ENCODE data around the gene ANKMY1.
"Not testable (repeated sequence)": the region's sequence is repeated elsewhere in the genome, so short reads cannot be mapped to it uniquely, and the experiment has no call there.

The ANKMY1 gene

DNA sequence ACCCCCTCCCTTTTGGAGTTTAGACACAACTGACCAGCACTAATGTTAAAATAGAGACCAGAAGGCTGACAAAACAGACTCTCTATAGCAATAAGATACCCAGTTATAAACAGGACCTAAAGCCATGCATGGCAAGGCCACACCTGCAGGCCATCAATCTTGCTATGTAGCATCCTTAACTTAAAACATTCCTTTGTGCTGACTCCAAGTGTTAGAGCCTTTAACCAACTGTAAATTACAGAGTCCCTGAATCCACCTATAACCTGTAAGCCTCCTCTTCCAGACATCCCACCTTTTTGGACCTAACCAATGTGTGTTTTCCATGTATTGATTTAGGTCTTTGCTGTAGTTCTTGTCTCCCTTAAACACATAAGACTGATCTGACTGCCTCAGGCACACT lies 17.9 kb downstream of the ANKMY1 start:
- DNase-seq (ENCODE audit: low read depth) = no peak
- no peak for TF ChIP-seq CTCF (IDR thresholded peaks at IDR 0.05; ENCODE audit: low read depth, low read length, missing control alignments)
- H3K4me3 ChIP-seq (ENCODE audit: low read depth, low read length) = no peak overlapping the region

DNA sequence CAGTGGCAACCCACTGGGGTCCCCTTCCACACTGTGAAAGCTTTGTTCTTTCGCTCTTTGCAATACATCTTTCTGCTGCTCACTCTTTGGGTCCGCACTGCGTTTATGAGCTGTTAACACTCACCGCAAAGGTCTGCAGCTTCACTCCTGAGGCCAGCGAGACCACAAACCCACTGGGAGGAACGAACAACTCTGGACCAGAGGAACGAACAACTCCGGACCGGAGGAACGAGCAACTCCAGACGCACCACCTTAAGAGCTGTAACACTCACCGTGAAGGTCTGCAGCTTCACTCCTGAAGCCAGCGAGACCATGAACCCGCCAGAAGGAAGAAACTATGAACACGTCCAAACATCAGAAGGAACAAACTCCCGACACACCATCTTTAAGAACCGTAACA lies 18.7 kb downstream of the ANKMY1 start:
- not testable (repeated sequence) for DNase-seq (ENCODE audit: low read depth); H3K4me3 ChIP-seq (ENCODE audit: low read depth, low read length)

DNA sequence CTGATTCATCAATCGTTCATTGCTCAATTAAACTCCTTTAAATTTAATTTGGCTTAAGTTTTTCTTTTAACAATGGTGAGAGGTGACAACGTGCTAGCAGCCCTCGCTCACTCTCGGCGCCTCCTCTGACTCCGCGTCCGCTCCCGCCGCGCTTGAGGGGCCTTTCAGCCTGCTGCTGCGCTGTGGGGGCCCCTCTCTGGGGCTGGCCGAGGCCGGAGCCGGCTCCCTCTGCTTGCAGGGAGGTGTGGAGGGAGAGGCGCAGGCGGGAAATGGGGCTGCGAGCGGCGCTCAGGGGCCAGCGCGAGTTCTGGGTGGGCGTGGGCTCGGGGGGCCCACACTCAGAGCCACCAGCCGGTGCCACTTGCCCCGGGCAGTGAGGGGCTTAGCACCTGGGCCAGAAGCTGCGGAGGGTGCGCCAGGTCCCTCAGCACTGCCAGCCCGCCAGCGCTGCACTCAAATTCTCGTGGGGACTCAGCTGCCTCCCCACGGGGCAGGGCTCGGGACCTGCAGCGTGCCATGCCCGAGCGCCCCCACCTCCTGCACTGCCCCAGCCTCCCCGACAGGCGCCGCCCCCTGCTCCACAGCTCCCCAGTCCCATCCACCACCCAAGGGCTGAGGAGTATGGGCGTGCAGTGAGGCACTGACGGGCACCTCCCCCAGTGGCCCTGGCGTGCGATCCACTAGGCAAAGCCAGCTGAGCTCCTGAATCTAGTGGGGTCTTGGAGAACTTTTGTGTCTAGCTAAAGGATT lies 19.6 kb downstream of the ANKMY1 start:
- H3K4me3 ChIP-seq (ENCODE audit: low read depth, low read length) = no peak overlapping the region
- TF ChIP-seq CTCF (IDR thresholded peaks at IDR 0.05; ENCODE audit: low read depth, low read length, missing control alignments) = no peak
- no peak for DNase-seq (ENCODE audit: low read depth)

GRCh38 chr2:240532031-240532775 lies 25.6 kb downstream of the ANKMY1 start:
- TF ChIP-seq CTCF (IDR thresholded peaks at IDR 0.05; ENCODE audit: low read depth, low read length, missing control alignments) = no peak
- no peak for DNase-seq (ENCODE audit: low read depth)
- no peak overlapping the region for H3K4me3 ChIP-seq (ENCODE audit: low read depth, low read length)

DNA sequence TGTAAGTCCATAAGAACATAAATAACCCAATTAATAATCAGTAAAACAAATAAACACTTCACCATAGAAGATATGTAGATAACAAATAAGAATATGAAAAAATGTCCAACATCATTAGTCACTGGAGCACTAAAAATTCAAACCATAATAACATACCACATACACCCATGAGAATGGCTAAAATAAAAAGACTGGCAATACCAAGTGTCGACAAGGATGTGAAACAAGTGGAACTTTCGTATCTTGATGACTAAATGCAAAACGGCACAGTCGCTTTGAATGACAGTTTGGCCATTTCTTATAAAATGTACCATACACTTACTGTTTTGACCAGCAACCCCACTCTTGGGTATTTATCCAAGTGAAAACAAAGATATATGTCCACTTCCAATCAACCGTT lies 26.8 kb downstream of the ANKMY1 start:
- no peak for TF ChIP-seq CTCF (IDR thresholded peaks at IDR 0.05; ENCODE audit: low read depth, low read length, missing control alignments)
- no peak overlapping the region for H3K4me3 ChIP-seq (ENCODE audit: low read depth, low read length)
- no peak for DNase-seq (ENCODE audit: low read depth)

DNA sequence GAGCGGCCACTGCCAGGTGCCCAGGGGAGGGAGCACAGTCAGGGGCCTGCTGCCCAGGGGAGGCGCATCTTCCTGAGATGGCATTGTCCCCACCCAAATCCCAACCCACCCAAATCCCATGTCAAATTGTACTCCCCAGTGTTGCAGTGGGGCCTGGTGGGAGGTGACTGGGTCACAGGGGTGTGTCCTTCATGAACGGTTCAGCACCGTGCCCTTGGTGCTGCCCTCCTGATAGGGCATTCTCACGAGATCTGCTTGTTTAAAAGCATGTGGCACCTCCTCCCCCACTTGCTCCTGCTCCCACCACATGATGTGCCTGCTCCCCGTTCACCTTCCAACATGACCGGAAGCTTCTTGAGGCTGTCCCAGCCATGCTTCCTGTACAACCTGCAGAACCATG lies 27.6 kb downstream of the ANKMY1 start:
- no peak overlapping the region for H3K4me3 ChIP-seq (ENCODE audit: low read depth, low read length)
- DNase-seq (ENCODE audit: low read depth) = no peak
- TF ChIP-seq CTCF (IDR thresholded peaks at IDR 0.05; ENCODE audit: low read depth, low read length, missing control alignments) = no peak

- no peak overlapping the region for H3K4me3 ChIP-seq (ENCODE audit: low read depth, low read length)
- no peak for DNase-seq (ENCODE audit: low read depth)
- no peak for TF ChIP-seq CTCF (IDR thresholded peaks at IDR 0.05; ENCODE audit: low read depth, low read length, missing control alignments)
Measured at GRCh38 chr2:240529344-240529999, 28.3 kb downstream of the ANKMY1 start.

Data from GM12864 (cell line).